Neutrophil (primary cell): ENCODE measurements around the gene IFNL3.
"Not testable (repeated sequence)": the region's sequence is repeated elsewhere in the genome, so short reads cannot be mapped to it uniquely, and the experiment has no call there.

Experiments
- H3K27ac ChIP-seq: fragments of 200-600 bp; sonication (generic); 2 replicates; pipeline ENCODE4 v1.5.1; 2016; ENCODE audit warnings: mild to moderate bottlenecking, moderate library complexity
- H3K27me3 ChIP-seq: fragments of 200-600 bp; sonication (generic); 2 replicates; pipeline ENCODE4 v1.6.0; 2016; ENCODE audit warnings: mild to moderate bottlenecking
- H3K36me3 ChIP-seq: fragments of 200-600 bp; sonication (generic); 2 replicates; pipeline ENCODE4 v1.5.1; 2017
- H3K4me1 ChIP-seq, 2 experiments: fragments of 200-600 bp in 1 of 2; sonication (generic) in 1 of 2; 1 replicate in 1 of 2; 2 replicates in 1 of 2; pipeline versions ENCODE4 v1.5.1 to v1.6.1; 2013 to 2016; ENCODE audit warnings: low read depth in 1 of 2, low read length in 1 of 2, mild to moderate bottlenecking in 1 of 2, moderate library complexity in 1 of 2; ENCODE audit not compliant: control insufficient read depth in 1 of 2, insufficient read depth in 1 of 2
- H3K4me3 ChIP-seq, 2 experiments: fragments of 200-600 bp in 1 of 2; sonication (generic) in 1 of 2; 1 replicate in 1 of 2; 2 replicates in 1 of 2; pipeline ENCODE4 v1.5.1; 2013 to 2016; ENCODE audit warnings: low read depth in 1 of 2, low read length in 1 of 2, mild to moderate bottlenecking in 1 of 2, moderate library complexity in 1 of 2
- H3K9me3 ChIP-seq: fragments of 200-600 bp; sonication (generic); 2 replicates; pipeline ENCODE4 v1.5.1; 2016
- CTCF ChIP-seq: fragments of 200-600 bp; sonication (generic); IDR thresholded peaks from 2 replicates; pipeline ENCODE4 v1.5.1; 2016; ENCODE audit warnings: antibody characterized with exemption

The IFNL3 gene

DNA sequence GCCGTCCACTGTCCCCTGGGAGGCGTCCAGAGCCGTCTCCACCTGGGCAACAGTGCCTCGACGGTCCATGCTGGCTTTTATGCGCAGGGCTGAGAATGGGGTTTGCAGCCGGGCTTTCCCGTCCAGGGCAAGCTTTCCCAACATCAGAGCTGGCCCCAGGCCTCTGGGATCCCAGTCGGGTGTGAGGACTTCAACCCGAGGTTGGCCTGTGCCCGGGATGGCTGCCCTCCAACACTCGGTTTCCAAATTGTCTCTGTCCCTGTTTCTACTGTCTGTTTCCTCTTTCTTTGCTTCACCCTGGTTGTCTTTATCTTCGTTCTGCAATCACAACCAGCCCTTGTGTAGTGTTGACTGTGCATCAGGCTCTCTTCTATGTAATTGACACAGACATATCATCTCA, 4.0 kb upstream of the IFNL3 start, which contains the start of gene IFNL4:
Gene IFNL4, minus strand, starts transcription at position 51 of the 400 bp plus-strand sequence.
- Histone ChIP-seq H3K27ac (no peak within 1 kb of the TSS), H3K27me3 (peaks cover 80% of the 10 kb centered on the region), H3K36me3 (no peaks in the 10 kb centered on the region), H3K4me3 (no peak within 1 kb of the TSS), H3K9me3 (no peaks in the 10 kb centered on the region), H3K4me1 (no peaks in the 10 kb centered on the region)
- no peak for TF ChIP-seq CTCF

DNA sequence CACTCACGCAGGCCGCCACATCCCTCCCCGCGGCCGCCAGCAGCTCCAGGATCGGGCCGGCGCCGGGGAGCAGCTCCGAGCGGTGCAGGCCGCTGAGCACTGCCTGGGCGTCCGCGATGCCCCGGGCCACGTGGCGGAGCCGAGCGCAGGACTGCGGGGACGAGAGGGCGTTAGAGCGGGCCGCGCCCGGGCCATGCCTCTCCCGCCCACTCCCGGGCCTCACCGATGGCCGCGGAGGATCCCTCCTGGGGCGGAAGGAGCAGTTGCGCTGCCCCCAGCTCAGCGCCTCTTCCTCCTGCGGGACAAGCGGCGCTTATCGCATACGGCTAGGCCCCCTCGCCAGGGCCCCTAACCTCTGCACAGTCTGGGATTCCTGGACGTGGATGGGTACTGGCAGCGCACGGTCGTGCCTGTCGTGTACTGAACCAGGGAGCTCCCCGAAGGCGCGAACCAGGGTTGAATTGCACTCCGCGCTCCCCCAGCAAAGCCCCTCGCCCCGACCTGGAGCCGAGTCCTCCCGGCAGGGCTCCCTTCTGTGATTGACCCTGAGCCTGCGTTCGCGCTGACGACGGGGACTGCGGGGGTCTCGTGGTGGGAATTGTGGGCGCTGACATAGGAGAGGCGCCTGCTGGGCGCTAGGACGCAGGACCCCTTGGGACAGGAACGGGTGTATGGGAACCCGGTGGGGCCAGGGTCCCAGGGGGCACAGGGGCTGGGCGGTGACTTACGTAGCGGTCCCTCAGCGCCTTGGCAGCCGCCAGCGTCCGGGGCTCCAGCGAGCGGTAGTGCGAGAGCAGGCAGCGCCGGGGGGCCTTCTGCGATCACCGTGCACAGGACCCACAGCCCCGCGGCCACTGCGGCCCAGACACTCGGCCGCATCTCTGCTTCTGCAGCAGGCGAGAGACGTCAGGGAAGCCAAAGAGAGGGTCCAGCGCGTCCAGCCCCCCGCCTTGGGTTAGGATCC, 3.2 kb upstream of the IFNL3 start:
- H3K36me3 ChIP-seq: no peaks in the 10 kb centered on the region
- H3K9me3 ChIP-seq: no peaks in the 10 kb centered on the region
- no peak overlapping the region for H3K27ac ChIP-seq
- H3K4me1 ChIP-seq: no peaks in the 10 kb centered on the region
- TF ChIP-seq CTCF: no peak
- no peak overlapping the region for H3K4me3 ChIP-seq
- peaks cover 75% of the 10 kb centered on the region for H3K27me3 ChIP-seq

DNA sequence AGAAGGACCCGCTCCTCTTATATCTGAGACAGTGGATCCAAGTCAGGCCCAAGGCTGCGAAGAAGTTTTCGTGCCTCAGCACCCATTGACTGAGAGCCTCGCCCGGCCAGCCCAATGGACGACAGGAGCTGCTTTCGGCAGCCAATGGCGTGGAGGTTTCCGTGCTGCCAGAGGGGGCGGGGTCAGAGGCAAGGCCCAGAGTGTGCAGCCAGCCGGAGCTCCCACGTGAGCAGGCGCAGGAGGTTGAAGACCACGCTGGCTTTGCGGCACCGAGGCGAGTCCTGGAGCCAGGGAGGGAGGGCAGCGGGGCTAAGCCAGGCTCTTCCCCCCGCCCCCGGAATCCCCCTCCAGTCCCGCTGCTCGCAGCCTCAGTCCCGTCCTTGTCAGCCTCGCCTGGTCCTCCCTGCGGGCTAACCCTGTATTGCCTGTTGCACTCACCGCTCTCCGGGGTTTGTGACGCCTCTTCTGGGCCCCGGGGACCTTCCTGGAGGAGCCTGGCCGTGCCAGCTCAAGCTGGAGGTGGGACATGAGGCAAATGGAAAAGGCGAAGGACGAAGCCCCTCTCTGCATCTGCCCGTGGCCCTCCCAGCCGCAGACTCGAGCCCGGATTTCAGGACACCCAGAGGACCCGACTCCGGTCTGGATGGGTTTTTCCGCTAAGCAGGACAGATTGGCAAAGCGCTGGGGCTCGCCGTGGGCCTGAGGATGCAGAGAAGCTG, 2.3 kb upstream of the IFNL3 start:
- no peak overlapping the region for H3K27ac ChIP-seq
- TF ChIP-seq CTCF: no peak
- H3K4me3 ChIP-seq: no peak overlapping the region
- H3K4me1 ChIP-seq: no peaks in the 10 kb centered on the region
- no peaks in the 10 kb centered on the region for H3K9me3 ChIP-seq
- peaks cover 66% of the 10 kb centered on the region for H3K27me3 ChIP-seq
- H3K36me3 ChIP-seq: no peaks in the 10 kb centered on the region

DNA sequence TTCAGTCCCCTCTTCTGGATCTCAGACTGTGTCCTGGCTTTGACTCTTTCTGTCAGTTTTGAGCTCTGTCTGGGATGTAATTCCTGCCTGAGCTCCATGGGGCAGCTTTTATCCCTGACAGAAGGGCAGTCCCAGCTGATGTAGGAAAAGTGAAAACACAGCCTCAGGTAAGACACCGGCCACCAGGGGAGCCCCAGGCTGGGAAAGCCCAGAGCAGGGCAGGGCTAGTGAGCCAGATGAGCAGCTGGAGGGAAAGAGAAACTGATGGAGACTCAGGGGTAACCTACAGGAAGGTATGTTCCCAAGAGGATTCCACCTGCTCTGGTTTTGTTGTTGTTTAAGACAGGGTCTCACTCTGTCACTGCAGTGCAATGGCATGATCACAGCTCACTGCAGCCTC, 360 bp upstream of the IFNL3 start:
- H3K4me1 ChIP-seq, H3K9me3 ChIP-seq, H3K27ac ChIP-seq, H3K36me3 ChIP-seq, H3K4me3 ChIP-seq: not testable (repeated sequence)
- peaks cover 63% of the 10 kb centered on the region for H3K27me3 ChIP-seq

DNA sequence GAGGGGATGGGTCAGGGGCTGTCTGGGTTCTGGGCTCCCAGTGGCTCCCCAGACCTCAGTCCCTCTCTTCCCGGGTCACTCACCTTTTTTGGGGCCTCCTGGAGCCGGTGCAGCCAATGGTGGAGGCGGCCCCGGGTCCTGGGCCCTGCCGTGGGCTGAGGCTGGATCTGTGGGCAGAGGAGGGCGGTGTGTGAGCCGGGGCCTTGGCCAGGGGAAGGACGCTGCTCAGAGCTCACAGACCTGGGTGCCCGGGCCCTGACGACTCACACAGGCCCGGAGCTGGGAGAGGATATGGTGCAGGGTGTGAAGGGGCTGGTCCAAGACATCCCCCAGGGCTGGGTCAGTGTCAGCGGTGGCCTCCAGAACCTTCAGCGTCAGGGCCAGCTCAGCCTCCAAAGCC, 1.1 kb downstream of the IFNL3 start:
- H3K36me3 ChIP-seq, H3K27ac ChIP-seq, H3K4me1 ChIP-seq, H3K9me3 ChIP-seq, H3K4me3 ChIP-seq: not testable (repeated sequence)
- H3K27me3 ChIP-seq: peaks cover 51% of the 10 kb centered on the region

GRCh38 chr19:39240421-39240820, 4.4 kb downstream of the IFNL3 start:
- H3K27ac ChIP-seq: no peak overlapping the region
- peaks cover 0 to 4% of the 10 kb centered on the region in 2 experiments for H3K4me1 ChIP-seq
- no peaks in the 10 kb centered on the region for H3K36me3 ChIP-seq
- no peak for TF ChIP-seq CTCF
- H3K27me3 ChIP-seq: peaks cover 38% of the 10 kb centered on the region
- no peaks in the 10 kb centered on the region for H3K9me3 ChIP-seq
- no peak overlapping the region for H3K4me3 ChIP-seq
